Ureter (tissue), 1 donor: ENCODE results near the gene G0S2. TPM values are rescaled to one million over a fixed set of nuclear protein-coding genes. Genes with fewer than 3 reads are reported as not detected.

Experiments
- DNase-seq: peaks from one replicate; pipeline ENCODE4 v3.0.0-alpha.2; 2020; ENCODE audit warnings: low spot score
- total RNA-seq: library from RNA; stranded (reverse); gene quantifications from one replicate; pipeline ENCODE4 v1.2.4, GENCODE V29; 2023
- donor health status: DM: yes; HTN: yes; CAD: no.

G0S2 gene
- total RNA-seq, 1 donor from 2014 or later = 7.7 TPM

- peak; percentile 59 for DNase-seq
Measured at GRCh38 chr1:209648931-209649776, 26.1 kb upstream of the G0S2 start.

- DNase-seq = no peak
Measured at GRCh38 chr1:209650454-209650853, 24.8 kb upstream of the G0S2 start.

- DNase-seq = peak; percentile 83
Measured at GRCh38 chr1:209651138-209651587, 24.0 kb upstream of the G0S2 start.

- peak; percentile 77 for DNase-seq
Measured at GRCh38 chr1:209652121-209652735, 23.0 kb upstream of the G0S2 start, which contains the start of gene LAMB3. Gene LAMB3 (minus strand): TSS chr1:209652425. CDS start chr1:209650944, 1,481 bp downstream.

- DNase-seq = peak; percentile 93
Measured at GRCh38 chr1:209652873-209653401, 22.3 kb upstream of the G0S2 start.

- DNase-seq = no peak
Measured at GRCh38 chr1:209653915-209654351, 21.3 kb upstream of the G0S2 start.

- no peak for DNase-seq
Measured at GRCh38 chr1:209655411-209656231, 19.6 kb upstream of the G0S2 start.

GRCh38 chr1:209657140-209657879, 17.9 kb upstream of the G0S2 start:
- no peak for DNase-seq

GRCh38 chr1:209657918-209658317, 17.3 kb upstream of the G0S2 start:
- DNase-seq = no peak

- DNase-seq = no peak
Measured at GRCh38 chr1:209659909-209660308, 15.3 kb upstream of the G0S2 start.

GRCh38 chr1:209661071-209661470, 14.1 kb upstream of the G0S2 start:
- DNase-seq = no peak

- DNase-seq = no peak
Measured at GRCh38 chr1:209662879-209663327, 12.3 kb upstream of the G0S2 start.

- no peak for DNase-seq
Measured at GRCh38 chr1:209667103-209667502, 8.1 kb upstream of the G0S2 start.

- no peak for DNase-seq
Measured at GRCh38 chr1:209667708-209668107, 7.5 kb upstream of the G0S2 start.

GRCh38 chr1:209670441-209671082, 4.7 kb upstream of the G0S2 start:
- no peak for DNase-seq

GRCh38 chr1:209672705-209673630, 2.2 kb upstream of the G0S2 start:
- DNase-seq = no peak

- no peak for DNase-seq
Measured at GRCh38 chr1:209673631-209674417, 1.4 kb upstream of the G0S2 start.

- DNase-seq = peak; percentile 56
Measured at GRCh38 chr1:209675565-209676154, 448 bp downstream of the G0S2 start.
